Smooth muscle cell (in vitro differentiated cells): ENCODE results near the gene YJU2. TPM values are rescaled to one million over a fixed set of nuclear protein-coding genes. Genes with fewer than 3 reads are reported as not detected.

ENCODE experiments used
- DNase-seq: peaks from one replicate; lab custom pipeline; 2025; ENCODE audit not compliant: unreplicated experiment; lab: John Stamatoyannopoulos, UW
- H2AFZ ChIP-seq: fragments of 200-600 bp; sonication (generic); 2 replicates; pipeline ENCODE4 v1.6.0; 2016; ENCODE audit warnings: antibody characterized with exemption, low read depth, mild to moderate bottlenecking
- H3F3A ChIP-seq: fragments of 200-600 bp; sonication (generic); 2 replicates; pipeline ENCODE4 v1.6.0; 2017; ENCODE audit warnings: antibody characterized with exemption, low read depth
- H3K27ac ChIP-seq: fragments of 200-600 bp; sonication (generic); 2 replicates; pipeline ENCODE4 v1.5.1; 2016; ENCODE audit warnings: low read depth, mild to moderate bottlenecking
- H3K27me3 ChIP-seq: fragments of 200-600 bp; sonication (generic); 2 replicates; pipeline ENCODE4 v1.6.1; 2016; ENCODE audit warnings: low read depth, mild to moderate bottlenecking
- H3K36me3 ChIP-seq: fragments of 200-600 bp; sonication (generic); 2 replicates; pipeline ENCODE4 v1.5.1; 2016; ENCODE audit warnings: low read depth
- H3K4me1 ChIP-seq: fragments of 200-600 bp; sonication (generic); 2 replicates; pipeline ENCODE4 v1.5.1; 2016; ENCODE audit warnings: low read depth
- H3K4me2 ChIP-seq: fragments of 200-600 bp; sonication (generic); 2 replicates; pipeline ENCODE4 v1.6.0; 2016; ENCODE audit warnings: mild to moderate bottlenecking
- H3K4me3 ChIP-seq: fragments of 200-600 bp; sonication (generic); 2 replicates; pipeline ENCODE4 v1.5.1; 2016; ENCODE audit warnings: mild to moderate bottlenecking
- H3K79me2 ChIP-seq: fragments of 200-600 bp; sonication (generic); 2 replicates; pipeline ENCODE4 v1.6.0; 2016; ENCODE audit warnings: low read depth, mild to moderate bottlenecking
- H3K9ac ChIP-seq: fragments of 200-600 bp; sonication (generic); 2 replicates; pipeline ENCODE4 v1.6.0; 2016; ENCODE audit warnings: low read depth
- H3K9me3 ChIP-seq: fragments of 200-600 bp; sonication (generic); replicated peaks from 2 replicates; pipeline ENCODE4 v1.5.1; 2016; ENCODE audit warnings: low read depth
- H4K20me1 ChIP-seq: fragments of 200-600 bp; sonication (generic); 2 replicates; pipeline ENCODE4 v1.6.0; 2016; ENCODE audit warnings: low read depth
- CTCF ChIP-seq: fragments of 200-600 bp; sonication (generic); IDR thresholded peaks from 2 replicates; pipeline ENCODE4 v1.5.1; 2017; ENCODE audit warnings: borderline replicate concordance, mild to moderate bottlenecking, antibody characterized with exemption; ENCODE audit not compliant: insufficient read depth, poor library complexity, severe bottlenecking
- WGBS: methylation state at CpG from one replicate; pipeline ENCODE4 v1.1.7; 2016; ENCODE audit warnings: low lambda C conversion rate; 5-methylcytosine and 5-hydroxymethylcytosine counted together
- polyA plus RNA-seq: library from polyadenylated mRNA; unstranded; fragments of >200 nt; fragmentation: Nextera tagmentation; extraction: Ambion mirVana; gene quantifications from 2 replicates; pipeline ENCODE4 v1.2.1, GENCODE V29; 2016
- total RNA-seq: library from RNA; depleted of rRNA; stranded (reverse); fragments of >200 nt; gene quantifications from 2 replicates; pipeline ENCODE4 v1.2.3, GENCODE V29; 2014

The YJU2 gene
- total and polyA plus RNA-seq, 2 experiments from 2014 or later, result 8.7 to 12.0 TPM

DNA sequence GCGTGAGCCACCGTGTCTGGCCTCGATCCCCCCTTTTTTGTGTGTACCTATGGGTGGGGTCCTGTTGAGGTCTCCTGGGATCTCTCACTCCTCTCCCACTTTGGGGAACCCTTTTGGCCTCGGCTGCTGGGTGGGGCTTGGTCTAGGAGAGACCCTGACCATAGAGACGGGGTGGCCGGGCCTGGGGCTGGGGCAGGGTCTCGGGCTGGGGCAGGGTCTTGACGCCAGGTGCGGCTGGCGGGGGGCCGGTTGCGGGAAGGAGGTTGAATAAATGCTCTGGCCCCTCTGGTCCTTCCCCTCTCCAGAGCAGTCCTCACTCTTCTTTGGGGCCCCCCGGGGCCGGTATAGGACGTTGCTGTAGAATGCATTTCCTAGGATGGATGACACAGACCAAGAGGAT is 45.6 kb downstream of the YJU2 start:
- H3K36me3 ChIP-seq, result no peaks in the 10 kb centered on the region
- no peak for TF ChIP-seq CTCF
- no peaks in the 10 kb centered on the region for H4K20me1 ChIP-seq
- no peaks in the 10 kb centered on the region for H3K27me3 ChIP-seq
- H3K9me3 ChIP-seq, result no peaks in the 10 kb centered on the region
- no peaks in the 10 kb centered on the region for H3K4me1 ChIP-seq
- H3F3A ChIP-seq, result no peaks in the 10 kb centered on the region
- no peak overlapping the region for H3K9ac ChIP-seq
- H3K79me2 ChIP-seq, result no peaks in the 10 kb centered on the region
- no peak overlapping the region for H3K4me3 ChIP-seq
- H3K4me2 ChIP-seq, result no peak overlapping the region
- no peak overlapping the region for H3K27ac ChIP-seq
- WGBS, result 90% methylated on average over 15 of the region's 15 CpGs
- no peak for DNase-seq
- H2AFZ ChIP-seq, result no peak overlapping the region

DNA sequence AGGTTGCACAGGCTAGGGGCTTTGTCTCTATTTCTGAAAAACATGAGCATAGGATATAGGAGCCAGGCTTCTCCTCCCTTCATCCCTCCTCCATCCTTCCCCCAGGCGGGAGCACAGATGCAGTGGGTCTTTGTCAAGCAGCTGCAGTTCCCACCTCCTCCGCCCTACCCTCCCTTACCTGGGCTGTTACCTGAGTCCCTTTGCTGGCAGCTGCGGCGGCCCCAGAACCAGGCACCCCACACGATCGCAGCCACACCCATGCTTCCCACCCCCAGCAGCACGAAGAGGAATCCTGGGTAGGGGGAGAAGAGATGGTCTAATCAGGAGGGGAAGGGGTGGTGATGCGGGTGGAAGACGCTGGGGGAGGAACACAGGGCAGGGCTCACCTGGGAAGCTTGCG is 47.5 kb downstream of the YJU2 start:
- H2AFZ ChIP-seq, result no peak overlapping the region
- no peaks in the 10 kb centered on the region for H4K20me1 ChIP-seq
- H3K4me2 ChIP-seq, result no peak overlapping the region
- no peaks in the 10 kb centered on the region for H3K4me1 ChIP-seq
- DNase-seq, result no peak
- no peak overlapping the region for H3K9ac ChIP-seq
- TF ChIP-seq CTCF, result no peak
- H3K27ac ChIP-seq, result no peak overlapping the region
- H3K9me3 ChIP-seq, result no peaks in the 10 kb centered on the region
- H3K4me3 ChIP-seq, result no peak overlapping the region
- no peaks in the 10 kb centered on the region for H3K27me3 ChIP-seq
- WGBS, result 71% methylated on average over 9 of the region's 10 CpGs
- no peaks in the 10 kb centered on the region for H3K36me3 ChIP-seq
- no peaks in the 10 kb centered on the region for H3K79me2 ChIP-seq
- no peaks in the 10 kb centered on the region for H3F3A ChIP-seq

DNA sequence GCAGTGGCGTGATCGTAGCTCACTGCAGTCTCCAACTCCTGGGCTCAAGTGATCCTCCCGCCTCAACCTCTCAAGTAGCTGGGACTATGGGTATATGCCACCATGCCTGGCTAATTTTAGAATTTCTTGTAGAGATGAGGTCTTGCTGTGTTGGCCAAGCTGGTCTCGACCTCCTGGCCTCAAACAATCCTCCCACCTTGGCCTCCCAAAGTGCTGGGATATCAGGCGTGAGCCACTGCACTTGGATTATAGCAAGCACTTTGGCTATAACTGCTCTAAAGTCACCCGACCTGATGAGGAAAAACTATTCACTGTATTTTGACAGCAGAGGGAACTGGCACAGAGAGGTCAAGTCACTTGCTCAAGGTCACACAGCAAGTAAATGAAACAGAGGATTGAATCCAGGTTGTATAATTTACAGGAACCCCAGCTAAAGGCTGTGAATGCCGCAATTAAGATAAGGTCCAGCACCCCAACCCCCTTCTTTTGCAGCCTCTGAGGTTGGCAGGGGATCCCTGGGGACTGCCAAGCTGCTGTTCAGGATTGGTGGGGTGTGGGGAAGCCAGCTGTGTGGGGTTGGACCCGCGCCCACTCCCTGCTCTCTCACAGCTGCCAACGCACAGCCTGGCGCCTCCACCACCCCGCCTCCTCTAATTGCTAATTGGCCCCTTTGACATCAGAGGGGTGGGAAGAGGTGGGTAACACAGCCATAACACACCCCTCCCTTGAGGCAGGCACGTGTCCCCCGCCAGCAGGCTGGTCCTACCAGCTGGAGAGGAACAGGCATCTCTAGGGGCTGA is 49.3 kb downstream of the YJU2 start:
- Histone ChIP-seq H4K20me1 (no peaks in the 10 kb centered on the region), H3K27me3 (no peaks in the 10 kb centered on the region), H3K36me3 (no peaks in the 10 kb centered on the region), H3K4me3 (no peak overlapping the region), H2AFZ (no peak overlapping the region), H3K27ac (no peak overlapping the region), H3K9me3 (no peaks in the 10 kb centered on the region), H3F3A (no peaks in the 10 kb centered on the region), H3K4me2 (no peak overlapping the region), H3K79me2 (no peaks in the 10 kb centered on the region), H3K4me1 (no peaks in the 10 kb centered on the region), H3K9ac (no peak overlapping the region)
- TF ChIP-seq CTCF, result no peak
- DNase-seq, result no peak
- 76% methylated on average over 14 of the region's 14 CpGs for WGBS
